ENCODE data around the gene MIDN.
"Not testable (repeated sequence)": the region's sequence is repeated elsewhere in the genome, so short reads cannot be mapped to it uniquely, and the experiment has no call there.

MIDN gene

GRCh38 chr19:1296575-1297271, 48.3 kb downstream of the MIDN start:
- no peak for DNase-seq

- no peak for DNase-seq
Observed at GRCh38 chr19:1298235-1298634, 49.9 kb downstream of the MIDN start.

GRCh38 chr19:1299801-1300200, 51.4 kb downstream of the MIDN start:
- no peak for DNase-seq

- DNase-seq = no peak
Observed at GRCh38 chr19:1300744-1301490, 52.5 kb downstream of the MIDN start.

- no peak for DNase-seq
Observed at GRCh38 chr19:1302533-1303239, 54.3 kb downstream of the MIDN start.

DNA sequence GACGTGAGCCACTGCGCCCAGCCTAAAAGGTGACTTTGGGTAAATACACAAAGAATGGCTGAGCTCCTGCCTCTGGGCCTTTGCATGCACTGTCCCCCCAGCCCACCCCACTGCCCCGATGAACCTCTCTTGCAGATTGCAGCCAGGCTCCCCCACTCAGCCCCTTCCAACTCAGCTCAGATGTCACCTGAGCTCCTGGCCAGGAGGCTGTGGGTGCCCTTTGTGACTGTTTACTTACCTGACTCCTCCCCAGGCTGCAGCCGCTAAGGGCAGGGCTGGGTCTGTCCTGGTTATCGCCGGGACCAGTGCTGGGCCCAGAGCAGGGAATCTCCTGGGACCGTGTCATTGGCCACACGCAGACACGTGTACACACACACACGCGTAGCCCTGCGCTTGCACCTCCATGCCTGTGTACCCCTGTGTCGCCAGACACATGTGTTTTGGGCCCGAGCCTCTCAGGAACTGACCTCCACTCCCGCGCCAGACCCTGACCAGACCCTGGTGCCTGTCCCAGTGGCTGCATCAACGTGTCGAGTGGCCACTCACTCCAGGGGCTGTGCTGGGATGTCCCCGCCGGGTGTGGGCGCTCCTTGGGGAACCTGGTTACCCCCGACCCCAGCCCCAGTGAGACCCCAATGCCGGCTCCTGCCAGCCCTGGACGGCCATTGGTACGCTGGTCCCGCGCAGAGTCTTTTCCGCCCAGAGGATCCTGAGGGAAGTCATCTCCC, 56.0 kb downstream of the MIDN start:
- no peak for DNase-seq

GRCh38 chr19:1305354-1305753, 57.0 kb downstream of the MIDN start:
- DNase-seq = not testable (repeated sequence)

- DNase-seq = no peak
Observed at GRCh38 chr19:1307320-1307719, 58.9 kb downstream of the MIDN start.

DNA sequence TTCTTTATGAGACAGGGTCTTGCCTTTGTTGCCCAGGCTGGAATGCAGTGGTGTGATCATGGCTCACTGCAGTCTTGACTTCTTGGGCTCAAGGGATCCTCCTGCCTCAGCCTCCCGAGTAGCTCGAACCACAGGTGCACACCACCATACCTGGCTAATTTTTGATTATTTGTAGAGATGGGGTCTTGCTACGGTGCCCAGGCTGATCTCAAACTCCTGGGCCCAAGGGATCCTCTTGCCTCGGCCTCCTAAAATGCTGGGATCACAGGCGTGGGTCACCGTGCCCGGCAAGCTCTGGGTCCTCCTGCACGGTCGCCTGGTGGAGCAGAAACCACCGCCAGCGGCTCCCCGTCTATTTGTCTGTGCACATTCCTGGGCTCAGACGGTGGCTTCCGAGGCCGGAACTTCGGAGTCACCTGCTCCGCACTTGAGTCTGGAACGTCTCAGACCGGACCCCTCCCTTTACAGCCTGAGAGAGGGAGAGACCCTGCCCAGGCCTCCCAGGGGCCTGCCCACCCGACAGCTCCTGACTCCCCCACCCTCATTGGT, 59.4 kb downstream of the MIDN start:
- DNase-seq = no peak

- DNase-seq = no peak
Observed at GRCh38 chr19:1308718-1309117, 60.3 kb downstream of the MIDN start.

Measured in 8988T (cell line).